HTR-8/SVneo (cell line): ENCODE measurements around the gene FMOD.

Experiments used
- DNase-seq: peaks from one replicate; pipeline ENCODE4 v3.0.0; 2011; ENCODE audit warnings: low spot score, mixed read lengths; ENCODE audit not compliant: insufficient read length
- FAIRE-seq: peaks from 2 replicates; lab custom pipeline; 2011; peaks lifted over from hg19 to GRCh38; lab: Jason Lieb, UNC

FMOD gene

GRCh38 chr1:203351037-203351625, at the start of gene FMOD:
Gene FMOD (minus strand): TSS chr1:203351122. CDS start chr1:203348270, 2,852 bp downstream.
- no peak for DNase-seq
- no peak for FAIRE-seq

DNA sequence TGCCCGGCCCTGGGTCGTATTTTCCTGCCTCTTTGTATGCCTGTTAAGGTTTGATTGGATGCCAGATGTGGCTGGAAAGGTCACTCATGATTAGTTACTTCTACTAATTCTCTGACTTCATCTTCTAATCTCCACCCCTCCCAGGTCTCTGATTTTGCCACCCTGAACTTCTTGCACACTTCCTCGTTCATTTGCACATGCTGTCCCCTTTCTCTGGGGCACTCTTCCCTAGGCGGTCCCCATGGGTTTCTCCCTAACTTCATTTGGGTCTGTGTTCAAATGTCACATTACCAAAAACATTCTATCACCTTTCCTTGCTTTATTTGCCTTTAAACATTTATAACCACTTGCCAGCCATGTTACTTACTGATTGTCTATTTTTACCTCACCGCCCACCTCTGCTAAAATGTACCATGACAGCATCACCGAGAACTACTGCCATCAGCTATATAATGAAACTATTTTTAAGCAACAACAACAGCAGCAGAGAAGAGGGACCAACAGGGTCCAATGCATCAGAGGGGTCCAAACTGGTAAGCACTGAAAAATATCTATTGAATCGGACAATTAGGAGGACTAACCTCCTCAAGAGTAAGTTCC, 45.8 kb upstream of the FMOD start:
- FAIRE-seq (no peak), DNase-seq (no peak)

- no peak for FAIRE-seq
- DNase-seq: no peak
Measured at GRCh38 chr1:203395751-203396150, 44.8 kb upstream of the FMOD start.

DNA sequence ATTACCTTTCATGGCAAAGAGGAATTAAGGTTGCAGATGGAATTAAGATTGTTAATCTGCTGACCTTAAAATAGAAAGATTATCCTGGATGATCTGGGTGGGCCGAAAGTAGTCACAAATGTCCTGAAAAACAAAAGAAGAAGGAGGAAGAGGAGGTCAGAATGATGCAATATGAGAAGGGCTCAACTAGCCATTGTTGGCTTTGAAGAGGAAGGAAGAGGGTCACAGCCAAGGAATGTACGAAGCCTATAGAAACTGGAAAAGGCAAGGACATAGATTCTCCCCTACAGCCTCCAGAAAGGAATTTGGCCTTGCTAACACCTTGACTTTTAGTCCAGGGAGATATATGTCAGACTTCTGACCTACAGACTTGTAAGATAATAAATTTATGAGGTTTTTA, 39.4 kb upstream of the FMOD start:
- FAIRE-seq (no peak), DNase-seq (no peak)

GRCh38 chr1:203388683-203389082, 37.8 kb upstream of the FMOD start:
- no peak for FAIRE-seq
- no peak for DNase-seq

DNA sequence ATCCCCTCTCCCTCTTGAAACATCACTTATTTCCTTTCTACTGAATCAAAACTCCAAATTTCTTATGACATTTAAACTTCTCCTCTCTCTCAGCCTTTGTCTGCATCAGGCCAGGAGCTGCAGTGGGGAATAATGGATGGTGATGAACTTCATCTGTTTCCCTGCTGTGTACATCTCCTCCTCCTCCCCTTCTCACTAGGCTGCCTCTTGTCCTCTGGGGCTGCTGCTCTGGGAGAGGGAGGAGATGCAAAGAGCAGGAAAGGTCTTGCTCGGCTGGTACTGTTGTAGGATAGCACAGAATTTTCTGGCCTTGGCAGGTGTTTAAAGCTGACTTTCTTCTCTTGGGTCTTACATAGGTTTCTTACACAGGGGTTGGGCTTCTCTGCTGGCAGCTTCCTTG, 31.1 kb upstream of the FMOD start:
- DNase-seq: no peak
- no peak for FAIRE-seq

DNA sequence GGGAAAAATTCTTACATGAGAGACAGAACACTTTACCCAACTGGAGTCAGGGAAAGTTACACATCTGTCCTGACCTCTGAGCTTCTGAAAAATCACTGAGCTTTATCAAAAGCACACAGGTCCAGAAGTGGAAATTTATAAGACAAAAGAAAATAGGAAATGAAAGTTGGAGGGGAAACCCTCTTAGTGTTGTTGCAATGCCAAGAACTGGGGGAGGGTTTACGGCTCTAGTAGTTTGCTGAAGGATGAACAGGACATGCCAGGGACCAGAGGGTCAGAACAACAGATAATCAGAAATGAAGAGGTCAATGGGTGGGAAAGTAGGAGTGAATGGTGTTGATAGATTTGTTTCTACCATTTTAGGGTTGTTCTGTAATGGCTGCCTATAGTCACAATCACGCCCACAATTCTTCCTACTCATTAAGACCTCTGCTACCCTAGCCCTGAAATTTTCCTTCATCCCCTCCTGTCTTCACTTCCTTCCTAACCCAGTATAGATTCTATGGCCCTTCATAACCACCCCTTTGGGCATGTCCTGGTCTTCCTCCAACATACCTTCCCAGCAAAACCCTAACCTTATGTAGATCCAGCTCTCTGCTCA, 30.3 kb upstream of the FMOD start:
- FAIRE-seq: no peak

DNA sequence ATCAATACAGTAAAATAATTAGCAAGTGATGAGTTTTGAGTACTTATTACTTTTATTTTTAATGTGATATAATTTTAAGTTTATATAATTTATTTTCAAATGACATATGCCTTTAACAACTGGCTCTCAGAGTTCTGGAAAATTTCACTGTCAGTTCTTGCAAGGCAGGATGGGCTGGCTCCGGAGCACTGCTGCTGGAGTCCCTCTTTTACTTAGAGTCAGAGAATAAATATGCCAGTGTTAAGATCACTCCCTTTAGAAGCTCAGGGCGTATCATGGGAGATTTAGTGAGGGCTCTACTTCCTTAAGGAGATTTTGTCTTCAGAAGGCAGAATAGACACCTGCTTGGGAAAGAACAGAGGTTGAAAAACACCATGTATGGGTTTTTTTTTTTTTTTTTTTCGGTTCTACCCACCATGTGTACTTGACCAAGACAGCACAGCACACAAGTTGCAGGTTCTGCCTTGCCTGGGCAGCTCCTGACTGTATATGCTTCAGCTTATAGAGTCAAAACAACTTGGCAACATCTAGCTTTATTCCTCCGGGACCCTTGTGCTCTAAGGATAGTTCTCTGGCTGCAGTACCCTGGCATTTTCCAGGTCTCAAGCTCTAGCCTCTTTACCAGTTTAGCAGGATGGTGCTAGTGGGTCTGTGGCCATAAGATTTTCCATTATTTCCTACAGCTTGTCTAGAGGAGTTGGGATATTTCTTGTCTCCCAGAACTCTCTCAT, 29.7 kb upstream of the FMOD start:
- FAIRE-seq (no peak), DNase-seq (no peak)

More for the DNA sequence above, 30.3 kb upstream of the FMOD start:
- DNase-seq: no peak

DNA sequence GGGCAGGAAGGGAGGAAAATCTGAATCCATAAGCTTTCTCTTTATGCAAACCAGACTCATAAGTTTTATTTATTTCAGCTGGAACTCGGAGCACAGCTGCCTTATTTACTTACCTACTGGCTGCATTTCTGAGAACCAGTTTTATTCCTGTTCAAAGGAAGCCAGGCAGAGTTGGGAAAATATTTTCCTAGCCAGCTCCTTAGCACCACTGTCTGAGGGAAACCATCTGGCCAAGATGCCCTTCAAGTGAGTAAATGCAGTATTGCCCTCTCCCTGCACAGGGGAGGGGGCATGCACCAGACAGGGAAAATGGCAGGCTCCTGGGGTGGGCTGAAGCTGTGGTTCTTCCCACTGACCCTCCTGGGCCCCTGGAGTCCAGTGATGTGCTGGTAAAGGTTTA, 28.9 kb upstream of the FMOD start:
- DNase-seq (no peak), FAIRE-seq (no peak)

GRCh38 chr1:203378556-203379245, 27.8 kb upstream of the FMOD start:
- no peak for DNase-seq
- no peak for FAIRE-seq

DNA sequence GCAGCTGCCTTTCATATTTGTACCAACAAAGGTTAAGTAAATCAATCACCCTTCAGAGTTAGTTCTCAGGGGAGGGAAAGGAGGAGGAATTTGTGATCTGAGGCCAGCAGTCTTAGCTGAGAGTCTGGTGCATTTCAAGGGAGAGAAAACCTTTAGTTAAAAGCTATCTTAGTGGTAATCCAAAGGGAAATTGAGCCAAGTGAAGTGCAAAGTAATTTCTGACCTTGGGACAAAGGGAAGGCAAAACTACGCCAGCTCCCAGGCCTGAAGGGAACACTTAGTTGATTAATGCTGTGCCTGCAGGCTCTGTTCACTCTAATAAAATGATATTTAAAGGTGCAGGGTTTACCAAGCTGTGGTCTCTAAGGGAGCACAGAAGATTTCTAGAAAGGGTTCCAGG, 23.1 kb upstream of the FMOD start:
- no peak for FAIRE-seq
- no peak for DNase-seq

DNA sequence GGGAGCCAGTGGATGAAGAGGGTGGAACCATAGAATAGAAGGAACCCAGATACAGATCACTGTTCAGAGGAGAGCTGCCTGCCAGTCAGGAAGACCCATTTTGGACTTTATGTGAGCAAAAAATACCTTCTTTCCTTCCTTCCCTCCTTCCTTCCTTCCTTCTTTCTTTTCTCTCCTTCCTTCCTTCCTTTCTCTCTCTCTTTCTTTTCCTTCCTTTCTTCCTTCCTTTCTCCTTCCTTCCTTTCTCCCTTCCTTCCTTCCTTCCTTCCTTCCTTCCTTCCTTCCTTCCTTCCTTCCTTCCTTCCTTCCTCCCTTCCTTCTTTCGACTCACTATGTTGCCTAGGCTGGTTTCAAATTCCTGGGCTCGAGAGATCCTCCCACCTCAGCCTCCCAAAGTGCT, 22.1 kb upstream of the FMOD start:
- FAIRE-seq: no peak

DNA sequence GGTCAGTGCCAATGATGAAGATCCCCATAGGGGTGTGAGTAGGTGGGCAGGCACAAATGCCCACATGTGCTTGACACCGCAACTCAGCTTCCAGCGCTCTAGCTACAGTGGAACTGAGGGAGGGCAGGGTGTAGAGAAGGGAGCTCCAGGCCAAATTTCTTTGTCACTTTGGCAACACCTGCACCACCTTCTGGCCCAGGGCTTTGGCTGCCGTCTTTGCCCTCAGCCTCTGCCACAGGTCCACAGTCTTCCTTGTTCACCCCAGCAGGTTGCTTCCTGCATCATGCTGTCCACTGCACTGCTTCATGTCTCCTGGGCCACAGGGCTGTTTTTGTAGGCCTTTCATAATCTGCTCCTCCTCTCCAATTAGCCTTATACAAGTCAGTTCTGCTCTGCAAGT, 20.4 kb upstream of the FMOD start:
- FAIRE-seq: no peak
- no peak for DNase-seq

More for the DNA sequence above, 22.1 kb upstream of the FMOD start:
- no peak for DNase-seq

DNA sequence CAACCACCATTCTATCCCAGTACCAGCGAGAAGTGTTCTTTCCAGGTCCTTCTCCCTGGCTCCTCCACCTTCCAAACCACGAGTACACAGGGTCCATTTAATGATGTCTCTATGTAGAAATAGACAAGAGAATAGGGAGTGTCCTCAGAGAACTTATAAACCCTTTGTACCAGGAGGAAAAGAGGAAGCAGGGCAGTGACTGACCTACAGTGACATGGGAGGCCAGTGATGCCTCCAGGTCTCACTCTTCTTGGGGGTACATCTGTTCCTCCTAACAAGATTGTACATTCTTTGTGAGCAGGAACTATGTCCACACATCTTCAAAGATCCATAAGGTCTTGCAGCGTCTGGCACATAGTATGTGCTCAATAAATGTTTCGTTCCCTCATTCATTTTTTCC, 18.7 kb upstream of the FMOD start:
- FAIRE-seq: no peak
- DNase-seq: no peak

DNA sequence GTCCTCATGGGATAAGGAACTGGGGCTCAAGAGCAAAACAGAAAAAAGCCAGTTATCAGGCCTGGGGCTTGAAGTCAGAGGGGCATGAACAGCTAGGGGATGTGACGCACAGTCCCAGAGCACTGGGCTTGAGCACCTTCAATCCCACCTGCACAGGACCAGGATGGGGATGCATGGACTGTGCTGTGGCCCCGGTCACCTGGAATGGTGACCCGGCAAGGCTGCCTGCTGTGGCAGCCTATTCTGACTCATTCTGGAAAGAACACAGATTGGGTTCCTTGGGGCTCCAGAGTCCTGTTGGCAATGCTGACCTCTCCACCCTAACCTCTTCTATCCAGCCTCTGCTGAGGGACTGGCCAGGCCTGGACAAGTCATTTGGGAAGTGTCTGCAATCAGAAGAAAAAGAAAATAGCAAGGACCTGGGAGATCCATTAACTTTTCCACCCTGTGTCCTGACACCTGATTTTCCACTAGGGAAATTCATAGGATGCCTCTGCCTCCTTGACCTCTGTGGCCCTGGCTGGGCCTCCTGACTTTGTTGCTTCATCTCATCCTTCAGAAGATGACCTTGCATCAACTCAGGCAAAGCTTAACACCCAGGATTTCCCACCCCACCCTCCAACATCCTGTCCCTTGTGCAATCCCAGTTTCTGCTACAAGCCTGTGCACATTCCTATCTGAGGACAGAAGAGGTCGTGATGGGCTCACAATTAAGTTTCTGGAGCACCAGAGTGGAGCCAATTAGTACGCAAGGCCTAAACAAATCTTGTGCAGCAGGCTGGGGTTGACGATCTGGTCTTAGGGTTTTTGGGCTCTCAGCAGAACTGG, 17.9 kb upstream of the FMOD start:
- FAIRE-seq (no peak), DNase-seq (peak; percentile 56)

GRCh38 chr1:203367057-203367456, 16.1 kb upstream of the FMOD start:
- no peak for DNase-seq
- no peak for FAIRE-seq

DNA sequence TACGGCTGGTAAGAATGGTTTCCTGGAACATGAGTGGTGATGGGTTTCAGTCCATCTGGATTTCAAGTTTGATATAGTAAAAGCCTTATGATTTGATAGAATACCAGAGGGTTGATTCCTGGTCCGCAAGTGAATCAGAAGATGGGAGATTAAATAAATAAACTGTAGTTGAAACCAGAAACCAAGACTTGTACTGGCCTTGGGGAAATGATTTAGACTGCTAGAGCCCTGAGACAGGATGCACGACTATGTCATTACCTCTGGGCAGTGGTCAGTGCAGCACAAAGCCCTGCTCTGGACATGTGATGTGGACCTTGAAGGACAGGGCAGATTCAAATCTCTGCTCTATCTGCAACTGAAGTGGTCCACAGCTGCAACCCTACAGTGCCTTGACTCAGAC, 15.6 kb upstream of the FMOD start:
- no peak for FAIRE-seq

DNA sequence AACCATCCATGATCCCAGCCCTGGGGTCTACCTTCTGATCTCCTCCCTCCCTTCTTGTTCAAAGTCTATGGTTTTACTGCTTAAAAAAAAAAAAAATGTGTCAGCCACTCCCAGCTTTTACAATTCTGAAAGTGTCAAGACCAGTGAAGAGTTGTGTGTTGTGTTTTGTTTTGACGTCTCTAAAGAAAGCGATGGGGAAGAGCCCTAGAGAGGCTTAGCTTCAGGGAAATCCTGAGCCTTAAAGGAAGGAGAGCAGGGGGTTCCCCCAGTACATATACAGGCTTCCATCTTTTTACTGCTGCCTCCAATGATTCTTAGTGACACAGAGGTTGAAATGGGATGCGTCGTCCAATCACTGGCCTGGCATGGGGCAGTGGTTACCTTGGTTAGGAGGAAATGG, 13.9 kb upstream of the FMOD start:
- DNase-seq (no peak), FAIRE-seq (no peak)

More for the DNA sequence above, 15.6 kb upstream of the FMOD start:
- DNase-seq: no peak

GRCh38 chr1:203364094-203364801, 13.3 kb upstream of the FMOD start:
- DNase-seq (no peak), FAIRE-seq (no peak)
